Natural killer cell (primary cell): ENCODE measurements around the gene ATF7IP2. TPM values are rescaled to one million over a fixed set of nuclear protein-coding genes. Genes with fewer than 3 reads are reported as not detected.

ENCODE experiments used
- ATAC-seq, 3 donors: fragments of 150-1000 bp in 2 of 3; fragments of 200-7000 bp in 1 of 3; cut with Tn5 transposase; 1 replicate in 1 of 3; 2 replicates in 2 of 3; pipeline ENCODE4 v1.10.0; 2021; ENCODE audit warnings: mild to moderate bottlenecking in 2 of 3, moderate library complexity in 2 of 3
- DNase-seq, 2 donors: peaks; one replicate each; pipeline versions ENCODE4 v3.0.0 to v3.0.0-alpha.2; 2013 to 2021; ENCODE audit warnings: mixed read lengths in 1 of 2
- H3K27ac ChIP-seq: one replicate; pipeline ENCODE4 v1.5.1; 2013; ENCODE audit warnings: mild to moderate bottlenecking, low read length
- H3K27me3 ChIP-seq: one replicate; pipeline ENCODE4 v1.6.1; 2013; ENCODE audit warnings: low read length; ENCODE audit not compliant: control insufficient read depth, insufficient read depth
- H3K36me3 ChIP-seq: one replicate; pipeline ENCODE4 v1.6.1; 2013; ENCODE audit warnings: low read length; ENCODE audit not compliant: control insufficient read depth, insufficient read depth
- H3K4me1 ChIP-seq: one replicate; pipeline ENCODE4 v1.6.1; 2013; ENCODE audit warnings: low read length; ENCODE audit not compliant: control insufficient read depth, insufficient read depth
- H3K4me3 ChIP-seq: one replicate; pipeline ENCODE4 v1.5.1; 2013; ENCODE audit warnings: low read length
- H3K9me3 ChIP-seq: one replicate; pipeline ENCODE4 v1.6.1; 2013; ENCODE audit warnings: low read length; ENCODE audit not compliant: control insufficient read depth, insufficient read depth
- H3K27ac Mint-ChIP-seq, 2 donors: one replicate each; pipeline ENCODE4 v1.8.0; 2022; ENCODE audit warnings: mild to moderate bottlenecking in 2 of 2, mixed read lengths in 2 of 2, moderate library complexity in 1 of 2
- H3K27me3 Mint-ChIP-seq, 2 donors: one replicate each; pipeline ENCODE4 v1.8.0; 2022; ENCODE audit warnings: low read depth in 2 of 2, mixed read lengths in 2 of 2
- H3K36me3 Mint-ChIP-seq: one replicate; pipeline ENCODE4 v1.8.0; 2022; ENCODE audit warnings: mixed read lengths
- H3K4me1 Mint-ChIP-seq, 2 donors: one replicate each; pipeline ENCODE4 v1.8.0; 2022; ENCODE audit warnings: mixed read lengths in 2 of 2
- H3K4me3 Mint-ChIP-seq: one replicate; pipeline ENCODE4 v1.8.0; 2022; ENCODE audit warnings: mild to moderate bottlenecking, moderate library complexity, mixed read lengths
- H3K9me3 Mint-ChIP-seq, 2 donors: one replicate each; pipeline ENCODE4 v1.8.0; 2022; ENCODE audit warnings: mixed read lengths in 2 of 2
- CTCF ChIP-seq: fragments of 200-600 bp; IDR thresholded peaks from one replicate; pipeline ENCODE4 v1.8.0; 2022; ENCODE audit warnings: antibody characterized with exemption
- WGBS: methylation state at CpG from one replicate; pipeline ENCODE4 v1.1.7; 2013; ENCODE audit warnings: missing lambda C conversion rate; ENCODE audit not compliant: insufficient coverage; 5-methylcytosine and 5-hydroxymethylcytosine counted together
- intact Hi-C: fragments of 100-400 bp; cut with micrococcal nuclease; formaldehyde crosslinking; loops from one replicate; pipeline ENCODE4 v1.14.2; 2022
- total RNA-seq, 4 donors: library from RNA; stranded (reverse); fragments of 120-200 nt in 1 of 4; gene quantifications; one replicate each; pipeline versions ENCODE4 v1.2.3 to v1.2.4, GENCODE V29; 2013 to 2022

ATF7IP2 gene
- total RNA-seq, 3 donors from 2014 or later (not counting 1 experiment from before 2014, with no cell fraction given) = 41.7 to 53.5 (median 43.8) TPM

- peak; percentile 79 for TF ChIP-seq CTCF
- H3K4me3 Mint-ChIP-seq = no peak overlapping the region
- intact Hi-C loops = loop anchor here (2.0 kb wide), 1 partner anchor 397 kb away; no protein-coding TSS in a partner anchor
- DNase-seq (peak in 1 of 2 donors; percentile 74), ATAC-seq (peak in 2 of 3 donors; percentile 62 to 76)
- no peaks in the 10 kb centered on the region for H3K4me1 Mint-ChIP-seq
- Histone ChIP-seq H3K27ac (no peak overlapping the region), H3K4me3 (no peak overlapping the region), H3K36me3 (no peaks in the 10 kb centered on the region), H3K4me1 (peaks cover 2% of the 10 kb centered on the region), H3K27me3 (no peaks in the 10 kb centered on the region), H3K9me3 (no peaks in the 10 kb centered on the region)
- H3K36me3 Mint-ChIP-seq = no peaks in the 10 kb centered on the region
- H3K9me3 Mint-ChIP-seq = no peaks in the 10 kb centered on the region
- 35% methylated on average over 8 of the region's 9 CpGs for WGBS
- H3K27me3 Mint-ChIP-seq = peaks cover 6 to 8% of the 10 kb centered on the region in 2 donors
- no peak overlapping the region for H3K27ac Mint-ChIP-seq
These were observed 135.9 kb downstream of the ATF7IP2 start for GRCh38 chr16:10521681-10522274.

GRCh38 chr16:10522966-10523365 lies 137.1 kb downstream of the ATF7IP2 start:
- intact Hi-C loops = no loop called here
- WGBS = 88% methylated on average over 2 of the region's 2 CpGs
- no peak for DNase-seq

DNA sequence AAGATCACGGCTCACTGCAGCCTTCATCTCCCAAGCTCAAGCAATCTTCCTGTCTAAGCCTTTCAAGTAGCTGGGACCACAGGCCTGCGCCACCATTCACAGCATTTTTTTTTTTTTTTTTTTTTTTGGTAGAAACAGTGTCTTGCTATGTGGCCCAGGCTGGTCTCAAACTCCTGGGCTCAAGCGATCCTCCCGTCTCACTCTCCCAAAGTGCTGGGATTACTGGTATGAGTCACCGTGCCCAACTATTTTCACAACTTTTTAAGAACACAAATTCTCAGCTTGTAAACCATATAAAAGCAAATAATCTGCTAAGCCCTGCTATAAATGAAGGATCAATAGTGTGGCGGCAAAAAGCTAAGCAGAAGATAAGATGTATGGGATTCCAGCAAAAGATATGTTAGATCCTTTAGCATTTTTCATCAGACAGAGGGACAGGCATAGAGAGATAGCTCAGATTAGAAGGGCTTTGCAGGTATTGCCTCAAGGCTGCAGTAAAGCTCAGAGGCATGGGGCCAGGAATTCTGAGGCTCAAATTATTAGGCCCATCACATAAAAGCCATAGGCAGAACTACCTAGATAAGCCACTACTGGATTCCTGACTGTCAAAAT lies 139.5 kb downstream of the ATF7IP2 start:
- Mint-ChIP-seq H3K36me3 (no peaks in the 10 kb centered on the region), H3K27ac (no peak overlapping the region), H3K9me3 (no peaks in the 10 kb centered on the region), H3K27me3 (peaks cover 2 to 4% of the 10 kb centered on the region in 2 donors), H3K4me1 (no peaks in the 10 kb centered on the region), H3K4me3 (no peak overlapping the region)
- intact Hi-C loops = no loop called here
- Histone ChIP-seq H3K4me1 (peaks cover 2% of the 10 kb centered on the region), H3K9me3 (no peaks in the 10 kb centered on the region), H3K36me3 (no peaks in the 10 kb centered on the region), H3K27ac (no peak overlapping the region), H3K4me3 (no peak overlapping the region), H3K27me3 (no peaks in the 10 kb centered on the region)
- TF ChIP-seq CTCF = no peak
- no peak for DNase-seq
- ATAC-seq = no peak
- WGBS = 88% methylated on average over 6 of the region's 6 CpGs

More at GRCh38 chr16:10522966-10523365, 137.1 kb downstream of the ATF7IP2 start:
- Histone ChIP-seq H3K9me3 (no peaks in the 10 kb centered on the region), H3K4me3 (no peak overlapping the region), H3K4me1 (peaks cover 2% of the 10 kb centered on the region), H3K27me3 (no peaks in the 10 kb centered on the region), H3K27ac (no peak overlapping the region), H3K36me3 (no peaks in the 10 kb centered on the region)
- Mint-ChIP-seq H3K4me3 (no peak overlapping the region), H3K36me3 (no peaks in the 10 kb centered on the region), H3K9me3 (no peaks in the 10 kb centered on the region), H3K4me1 (no peaks in the 10 kb centered on the region), H3K27me3 (peaks cover 6 to 8% of the 10 kb centered on the region in 2 donors), H3K27ac (no peak overlapping the region)
- no peak for ATAC-seq
- no peak for TF ChIP-seq CTCF
